Activated T-cell treated with anti-CD3 and anti-CD28 coated beads, Interleukin-2, amount 50 U/mL, for 1 hour (primary cell): ENCODE measurements around the gene GDAP2.

ENCODE experiments used
- DNase-seq: peaks from one replicate; pipeline ENCODE4 v3.0.0-alpha.2; 2020

GDAP2 gene

GRCh38 chr1:117836069-117836468 is 93.4 kb downstream of the GDAP2 start:
- no peak for DNase-seq

DNA sequence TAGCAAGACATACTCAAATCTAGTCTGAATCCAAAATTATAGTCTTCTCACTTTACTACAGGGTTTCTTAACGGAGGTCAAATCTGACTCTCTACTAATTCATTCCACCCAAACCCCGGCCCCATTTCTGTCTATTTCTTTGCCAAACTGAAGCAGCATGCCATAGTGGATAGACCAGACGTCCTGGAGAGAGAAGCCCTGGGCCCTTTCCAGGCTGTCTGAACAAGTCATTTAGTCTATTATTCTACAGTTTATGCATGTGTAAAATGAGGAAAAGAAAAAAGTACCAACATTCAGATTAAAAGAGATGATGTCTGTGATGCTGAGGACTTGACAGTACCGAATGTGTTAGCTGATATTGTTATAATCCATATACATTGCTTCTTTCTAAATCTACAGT is 95.0 kb downstream of the GDAP2 start:
- DNase-seq: no peak

DNA sequence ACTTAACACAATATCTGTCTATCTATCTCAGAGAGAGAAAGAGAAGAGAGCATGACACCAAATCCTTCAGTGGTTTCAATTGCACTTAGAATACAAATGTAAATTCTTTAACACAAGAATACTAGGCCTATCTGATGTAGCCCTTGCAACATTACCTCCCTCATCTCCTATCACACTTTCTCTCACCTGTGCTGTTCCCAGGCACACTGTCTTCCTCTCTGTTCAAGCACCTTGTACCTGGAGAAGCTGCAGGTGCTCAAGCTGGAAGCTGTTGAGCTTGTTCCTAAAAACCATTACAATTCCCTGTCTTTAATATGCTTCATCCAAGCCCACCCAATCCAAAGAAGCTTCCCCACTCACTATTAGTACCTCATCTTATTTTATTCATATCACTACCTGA is 97.0 kb downstream of the GDAP2 start:
- DNase-seq: no peak

DNA sequence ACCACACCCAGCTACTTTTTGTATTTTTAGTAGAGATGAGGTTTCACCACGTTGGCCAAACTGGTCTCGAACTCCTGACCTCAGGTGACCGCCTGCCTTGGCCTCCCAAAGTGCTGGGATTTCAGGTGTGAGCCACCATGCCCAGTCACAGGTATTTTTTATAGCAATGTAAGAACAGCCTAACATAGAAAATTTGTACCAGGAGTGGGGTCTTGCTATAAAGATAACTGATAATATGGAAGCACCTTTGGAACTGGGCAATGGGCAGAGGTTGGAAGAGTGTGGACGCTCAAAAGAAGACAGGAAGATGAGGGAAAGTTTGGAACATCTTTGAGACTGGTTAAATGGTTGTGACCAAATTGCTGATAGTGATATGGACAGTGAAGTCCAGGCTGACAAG is 99.2 kb downstream of the GDAP2 start:
- no peak for DNase-seq

- DNase-seq: no peak
These were observed 101.2 kb downstream of the GDAP2 start for GRCh38 chr1:117828201-117828600.

DNA sequence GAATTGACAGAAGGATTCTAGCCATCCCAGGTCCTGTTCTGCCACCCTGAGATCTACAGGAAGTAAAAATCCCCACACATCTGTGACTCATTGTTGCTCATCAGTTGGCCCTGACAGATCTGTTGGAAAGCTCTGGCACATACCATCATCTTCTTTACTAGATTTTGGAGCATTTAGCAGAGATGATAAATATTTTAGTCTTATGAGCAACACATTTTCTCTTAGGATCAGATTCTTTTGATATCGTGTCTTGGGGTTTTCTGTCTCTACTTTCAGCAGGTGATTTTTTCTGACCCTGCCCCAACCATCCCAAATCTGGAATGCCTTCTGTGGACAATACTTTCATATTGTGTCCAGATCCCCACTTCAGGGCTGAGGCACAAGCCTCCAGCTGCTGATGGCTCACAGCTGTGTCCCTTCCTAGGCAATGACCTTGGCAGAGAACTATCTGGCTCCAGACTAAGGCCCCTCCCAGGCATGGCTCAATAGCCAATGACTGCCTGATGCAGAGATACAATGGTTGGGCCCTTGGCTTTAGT is 102.8 kb downstream of the GDAP2 start:
- DNase-seq: no peak

GRCh38 chr1:117826119-117826518 is 103.3 kb downstream of the GDAP2 start:
- no peak for DNase-seq

DNA sequence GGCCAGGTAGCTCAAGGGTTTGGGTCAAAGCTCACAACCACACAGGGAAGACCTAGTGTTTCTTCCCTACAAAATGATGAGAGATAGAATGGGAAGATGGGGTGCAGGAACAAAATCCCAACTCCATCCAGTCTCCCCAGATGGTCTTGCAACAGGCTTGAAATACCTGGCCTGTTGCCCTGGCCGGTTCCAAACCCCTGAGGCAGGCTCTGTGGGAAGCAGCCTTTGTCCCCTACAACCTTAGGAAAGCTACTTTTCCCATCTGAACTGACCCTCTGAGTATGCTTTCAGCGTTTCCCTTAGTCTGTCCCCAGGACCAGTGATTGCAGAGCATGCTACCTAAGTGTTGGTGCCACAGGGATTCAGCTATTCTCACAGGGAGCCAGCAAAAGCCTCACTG is 104.0 kb downstream of the GDAP2 start:
- DNase-seq: no peak

DNA sequence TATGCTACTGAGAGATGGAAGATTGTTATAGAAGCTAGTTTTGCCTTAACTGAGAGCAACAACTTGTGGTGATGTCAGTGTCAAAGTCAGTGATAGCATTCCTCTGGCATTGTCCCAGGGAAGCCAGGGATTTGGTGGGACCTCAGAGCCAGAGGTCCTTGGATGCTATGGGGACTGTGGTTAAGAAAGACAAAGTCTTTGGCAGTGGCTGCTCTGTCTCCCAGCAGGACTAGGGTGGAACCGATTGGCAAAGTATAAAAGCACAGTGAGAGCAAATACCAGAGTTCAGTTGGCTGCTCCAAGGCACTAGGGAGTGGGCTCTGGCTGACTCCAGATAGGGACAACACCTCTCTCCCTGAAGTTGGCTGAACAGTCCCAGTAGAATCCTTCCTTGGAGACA is 104.8 kb downstream of the GDAP2 start:
- no peak for DNase-seq

DNA sequence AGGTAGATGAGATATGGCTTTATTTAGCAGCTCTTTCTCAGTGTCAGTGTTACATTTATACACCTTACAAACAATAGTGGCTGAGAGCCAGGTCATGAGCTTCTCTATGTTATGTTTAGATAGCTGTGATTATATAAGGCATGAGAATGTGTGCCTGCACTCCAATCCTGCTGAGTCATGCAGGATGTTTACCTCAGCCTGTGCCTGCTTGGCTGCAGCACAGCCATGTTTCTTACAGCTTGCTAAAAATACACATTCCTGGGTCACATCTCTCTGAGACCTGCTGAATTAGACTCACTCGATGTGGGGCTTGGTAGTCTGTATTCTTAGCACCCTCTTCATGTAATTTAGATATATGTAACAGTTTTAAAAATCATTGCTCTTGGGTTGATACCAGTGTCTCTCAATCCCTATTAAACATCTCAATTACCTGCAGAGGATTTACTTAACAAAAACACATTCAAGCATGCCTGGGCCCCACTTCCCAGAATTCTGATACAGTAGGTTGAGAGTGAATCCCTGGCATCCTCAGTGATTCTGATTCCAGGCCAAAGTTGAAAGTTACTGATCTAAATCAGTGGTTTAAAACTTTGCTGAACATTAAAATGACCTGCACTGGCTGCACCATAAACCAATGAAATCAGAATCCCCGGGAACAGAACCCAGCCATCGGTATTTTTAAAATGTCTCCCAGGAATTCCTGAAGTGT is 107.5 kb downstream of the GDAP2 start:
- no peak for DNase-seq

DNA sequence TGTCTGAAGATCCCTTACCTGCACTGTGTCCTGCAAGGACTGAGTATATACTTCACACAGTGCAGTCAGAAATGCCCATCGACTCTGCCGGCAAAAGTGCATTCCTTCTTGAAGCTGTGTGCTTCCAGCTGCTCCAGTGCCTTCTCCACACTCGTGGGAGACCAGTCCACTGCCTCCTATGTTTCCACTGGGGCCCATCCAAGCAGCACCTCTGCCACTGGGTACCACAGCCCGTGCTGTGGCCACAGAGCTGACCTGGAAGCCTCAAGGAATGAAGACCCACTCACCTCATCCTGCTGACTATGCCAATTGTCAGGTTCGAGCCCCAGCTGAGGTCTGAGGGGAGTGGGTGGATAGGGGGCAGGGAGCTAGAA is 108.1 kb downstream of the GDAP2 start:
- no peak for DNase-seq

DNA sequence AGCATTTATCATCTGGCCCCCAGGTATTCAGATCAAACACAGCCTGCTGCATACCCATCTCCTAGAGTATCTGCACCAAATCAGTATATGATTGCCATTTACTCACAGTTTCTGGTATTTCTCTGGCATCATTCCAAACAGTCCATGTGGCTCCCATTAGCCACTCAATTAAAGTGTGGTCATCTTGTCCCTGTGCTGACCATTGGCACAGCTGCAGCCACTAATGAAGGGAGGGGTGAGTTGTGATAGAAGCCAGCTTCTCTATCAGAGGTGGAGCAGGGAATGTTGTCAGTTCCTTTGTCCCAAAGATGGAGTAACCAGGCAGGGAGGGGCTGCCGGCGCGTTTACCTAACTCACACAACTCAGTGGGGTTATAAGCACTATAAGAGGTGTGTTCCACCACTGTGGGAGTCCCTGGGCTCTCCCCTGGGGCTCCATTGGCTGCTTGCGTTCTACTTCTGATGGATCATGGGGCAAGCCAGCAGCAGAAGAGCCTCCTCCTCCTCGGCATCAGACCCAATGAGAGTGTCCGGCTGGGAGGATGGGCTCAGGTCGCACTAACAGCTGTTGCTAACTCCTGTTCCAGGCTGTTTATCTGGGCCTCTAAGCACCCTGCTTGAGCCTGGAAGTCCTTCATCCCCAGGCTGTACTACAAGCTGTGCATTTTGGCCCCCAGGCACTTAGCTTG is 108.6 kb downstream of the GDAP2 start:
- DNase-seq: no peak

GRCh38 chr1:117820096-117820495 is 109.3 kb downstream of the GDAP2 start:
- no peak for DNase-seq

DNA sequence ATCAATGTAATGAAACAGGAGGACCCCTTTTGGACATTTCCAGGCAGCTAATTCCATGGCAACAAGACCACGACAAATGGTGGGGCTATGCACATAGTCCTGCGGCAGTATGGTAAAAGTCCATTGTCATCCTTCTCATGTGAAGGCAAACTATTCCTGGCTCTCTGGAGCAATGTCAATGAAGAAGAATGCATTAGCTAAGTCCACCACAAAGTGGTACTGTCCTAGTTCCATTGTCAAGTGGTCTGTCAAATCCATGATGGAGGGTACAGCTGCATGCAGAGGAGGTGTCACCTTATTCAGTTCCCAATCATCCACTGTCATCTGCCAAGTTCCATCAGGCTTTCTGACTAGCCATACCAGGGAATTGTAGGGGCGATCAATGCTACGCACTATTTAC is 110.1 kb downstream of the GDAP2 start:
- DNase-seq: no peak

GRCh38 chr1:117818456-117818855 is 111.0 kb downstream of the GDAP2 start:
- DNase-seq: no peak

- DNase-seq: no peak
These were observed 111.8 kb downstream of the GDAP2 start for GRCh38 chr1:117817629-117818028.

- no peak for DNase-seq
These were observed 113.5 kb downstream of the GDAP2 start for GRCh38 chr1:117815926-117816325.

DNA sequence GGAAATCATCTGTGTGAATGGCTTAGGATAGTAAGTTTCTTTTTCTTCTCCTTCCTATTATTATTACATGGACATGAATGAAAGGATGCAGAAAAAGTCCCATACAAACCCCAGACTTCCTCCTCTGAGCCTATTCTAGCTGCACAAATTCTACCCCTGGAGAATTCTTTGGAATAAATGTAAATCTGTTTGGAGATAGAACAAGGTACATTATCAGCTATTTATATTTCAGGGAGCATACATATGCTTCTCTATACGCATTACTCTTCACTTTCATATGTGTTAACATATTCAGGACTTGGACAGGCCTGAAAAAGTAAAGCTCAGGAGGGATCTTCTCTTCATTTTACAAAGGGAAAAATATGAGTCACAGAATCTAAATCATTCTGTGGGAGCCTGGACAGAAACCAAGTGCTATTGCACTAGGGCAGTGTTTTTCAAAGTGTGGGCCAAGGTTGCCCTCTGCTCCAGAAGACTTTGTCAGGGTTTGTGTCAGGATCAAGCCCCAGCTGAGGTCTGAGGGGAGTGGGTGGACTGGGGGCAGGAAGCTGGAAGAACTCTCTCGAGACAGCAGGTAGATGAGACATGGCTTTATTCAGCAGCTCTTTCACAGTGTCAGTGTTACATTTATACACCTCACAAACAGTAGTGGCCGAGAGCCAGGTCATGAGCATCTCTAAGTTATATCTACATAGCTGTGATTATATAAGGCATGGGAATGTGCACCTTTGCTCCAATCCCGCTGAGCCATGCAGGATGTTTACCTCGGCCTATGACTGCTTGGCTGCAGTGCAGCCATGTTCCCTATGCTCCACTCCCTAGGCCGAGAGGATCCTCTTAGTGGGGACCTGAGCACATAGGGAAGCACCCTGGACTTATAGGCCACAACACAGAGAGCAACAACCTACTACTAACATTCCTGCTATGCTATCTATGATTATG is 114.3 kb downstream of the GDAP2 start:
- DNase-seq: no peak
